ELF-1 (cell line): ENCODE results near the gene GRAP.
"Not testable (repeated sequence)": the region's sequence is repeated elsewhere in the genome, so short reads cannot be mapped to it uniquely, and the experiment has no call there.

Experiments
- DNase-seq: peaks from one replicate; pipeline ENCODE4 v3.0.0-alpha.2; 2016; ENCODE audit warnings: low read depth, low spot score

The GRAP gene

GRCh38 chr17:19042369-19042768 lies 4.4 kb downstream of the GRAP start:
- DNase-seq: not testable (repeated sequence)

- not testable (repeated sequence) for DNase-seq
Measured at GRCh38 chr17:19041871-19042270, 4.9 kb downstream of the GRAP start.

GRCh38 chr17:19040350-19040749 lies 6.4 kb downstream of the GRAP start:
- DNase-seq: not testable (repeated sequence)

DNA sequence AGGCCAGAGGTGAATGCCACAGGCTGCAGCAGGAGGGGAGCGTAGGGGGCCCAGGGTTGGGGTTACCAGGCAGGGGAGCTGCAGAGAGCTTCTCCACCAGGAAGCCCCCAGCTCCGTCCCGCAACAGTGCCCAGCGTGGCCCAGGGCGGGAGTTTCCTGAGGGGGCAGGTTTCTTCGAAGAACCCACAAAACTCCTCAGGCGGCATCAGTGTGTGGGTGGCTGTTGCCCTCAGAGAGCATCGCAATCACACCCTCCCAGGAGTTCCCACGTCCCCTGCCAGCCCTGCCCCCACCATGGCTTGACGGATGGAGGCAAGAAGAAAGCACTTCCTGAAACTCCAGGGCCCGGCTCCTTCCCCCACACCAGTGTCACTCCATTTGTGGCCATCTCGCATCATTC lies 8.0 kb downstream of the GRAP start:
- DNase-seq: not testable (repeated sequence)

DNA sequence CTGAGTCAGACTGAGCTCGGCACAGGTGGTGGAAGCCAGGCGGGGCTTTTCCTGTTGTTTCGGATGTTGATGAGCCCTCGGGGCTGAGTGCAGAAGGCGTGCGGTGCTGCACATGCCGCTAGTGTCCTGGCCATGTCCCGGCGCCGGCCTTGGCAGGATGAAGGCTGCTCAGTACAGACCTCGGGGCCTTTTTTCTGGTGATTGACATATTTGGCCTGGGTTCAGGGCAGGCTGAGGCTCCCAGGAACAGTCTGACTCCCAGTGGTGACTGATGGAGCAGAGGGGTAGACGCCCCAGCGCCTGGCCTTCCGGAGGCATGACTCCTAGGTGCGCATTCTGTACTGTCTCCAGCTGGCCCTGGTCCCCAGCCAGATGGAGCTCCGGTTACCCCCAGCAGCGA lies 8.8 kb downstream of the GRAP start:
- not testable (repeated sequence) for DNase-seq

DNA sequence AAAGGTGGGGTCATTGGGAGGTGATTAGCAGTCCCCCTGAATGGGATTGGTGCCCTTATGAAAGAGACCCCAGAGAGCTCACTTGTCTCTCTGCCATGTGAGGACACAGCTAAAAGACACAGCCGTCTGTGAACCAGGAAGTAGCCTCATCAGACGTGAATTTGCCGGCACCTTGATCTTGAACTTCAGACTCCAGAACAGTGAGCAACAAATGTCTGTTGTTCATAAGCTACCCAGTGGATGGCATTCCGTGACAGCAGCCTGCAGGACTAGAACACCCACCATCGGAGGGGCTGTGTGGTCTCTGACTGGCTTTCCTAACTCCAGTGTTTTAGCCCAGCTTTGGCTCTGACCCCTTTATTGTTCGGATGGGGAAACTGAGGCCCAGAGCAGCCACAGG lies 9.2 kb downstream of the GRAP start:
- not testable (repeated sequence) for DNase-seq

- not testable (repeated sequence) for DNase-seq
Measured at GRCh38 chr17:19036186-19036585, 10.6 kb downstream of the GRAP start.

DNA sequence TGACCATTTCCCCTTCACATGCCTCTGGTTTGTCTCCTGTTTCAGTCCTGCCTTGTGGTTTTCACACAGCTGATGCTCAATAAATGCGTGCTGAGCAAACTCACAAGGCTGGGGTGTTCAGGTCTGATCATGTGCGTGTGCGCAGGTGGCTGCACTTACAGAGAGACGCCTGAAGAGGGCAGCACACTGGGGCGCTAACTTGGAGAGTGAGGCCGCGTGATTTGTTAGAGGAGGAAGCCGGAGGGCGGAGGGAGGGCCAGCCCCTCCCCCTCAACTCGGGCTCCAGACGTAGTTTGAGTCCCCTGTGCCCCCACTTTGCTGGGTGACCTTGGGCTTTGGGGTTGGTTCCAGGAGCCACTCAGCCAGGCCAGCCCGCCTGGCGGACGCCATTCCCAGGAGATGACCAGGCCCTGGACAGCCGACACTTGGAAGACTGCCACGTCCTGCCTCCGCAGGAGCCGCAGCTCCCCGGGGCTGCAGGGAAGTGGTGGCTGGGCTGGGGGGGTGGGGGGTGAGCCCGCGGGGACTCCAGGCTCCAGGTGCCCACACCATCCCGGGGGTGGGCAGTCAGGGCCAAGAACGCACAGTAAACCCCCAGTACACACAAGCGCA lies 14.3 kb downstream of the GRAP start:
- not testable (repeated sequence) for DNase-seq

- DNase-seq: not testable (repeated sequence)
Measured at GRCh38 chr17:19031729-19032128, 15.0 kb downstream of the GRAP start.

GRCh38 chr17:19030771-19031449 lies 15.8 kb downstream of the GRAP start:
- not testable (repeated sequence) for DNase-seq

DNA sequence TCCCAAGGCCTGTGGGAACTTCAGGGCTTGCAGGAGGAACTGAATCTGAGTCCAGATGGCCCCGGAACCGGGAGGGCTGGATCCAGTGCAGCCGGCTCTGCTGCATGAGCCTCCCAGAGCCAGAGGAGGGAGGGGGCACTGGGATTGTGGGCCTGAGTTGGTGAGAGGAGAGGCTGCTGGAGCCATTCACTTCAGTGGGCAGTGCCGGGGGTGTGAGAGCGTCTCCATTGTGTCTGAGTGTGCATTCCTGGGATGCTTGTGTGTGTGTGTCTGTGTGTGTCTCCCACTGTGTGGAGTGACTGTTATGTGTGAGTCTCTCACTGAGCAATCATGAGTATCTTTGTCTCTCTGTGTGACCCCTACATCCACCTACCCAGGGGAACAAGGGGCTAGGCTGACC lies 17.0 kb downstream of the GRAP start:
- not testable (repeated sequence) for DNase-seq

DNA sequence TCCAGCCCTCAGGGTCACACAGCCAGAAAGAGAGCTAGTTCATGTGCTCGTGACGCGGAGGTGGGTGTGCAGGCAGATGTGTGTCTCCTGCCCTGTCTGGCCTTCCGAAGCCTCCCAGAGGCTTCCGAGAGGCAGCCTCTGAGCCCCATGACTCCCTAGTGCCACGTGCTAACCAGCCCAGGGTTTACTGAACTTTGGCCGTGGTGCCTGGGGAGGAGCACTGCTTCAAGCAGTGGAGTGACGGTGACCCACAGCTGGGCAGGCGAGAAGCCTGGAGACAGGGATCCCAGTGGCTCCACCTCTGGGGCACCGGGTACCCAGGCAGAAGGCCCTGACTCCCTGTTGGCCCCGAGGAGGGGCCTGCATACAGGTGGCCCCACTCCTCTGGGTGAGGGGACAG lies 18.1 kb downstream of the GRAP start:
- DNase-seq: not testable (repeated sequence)

DNA sequence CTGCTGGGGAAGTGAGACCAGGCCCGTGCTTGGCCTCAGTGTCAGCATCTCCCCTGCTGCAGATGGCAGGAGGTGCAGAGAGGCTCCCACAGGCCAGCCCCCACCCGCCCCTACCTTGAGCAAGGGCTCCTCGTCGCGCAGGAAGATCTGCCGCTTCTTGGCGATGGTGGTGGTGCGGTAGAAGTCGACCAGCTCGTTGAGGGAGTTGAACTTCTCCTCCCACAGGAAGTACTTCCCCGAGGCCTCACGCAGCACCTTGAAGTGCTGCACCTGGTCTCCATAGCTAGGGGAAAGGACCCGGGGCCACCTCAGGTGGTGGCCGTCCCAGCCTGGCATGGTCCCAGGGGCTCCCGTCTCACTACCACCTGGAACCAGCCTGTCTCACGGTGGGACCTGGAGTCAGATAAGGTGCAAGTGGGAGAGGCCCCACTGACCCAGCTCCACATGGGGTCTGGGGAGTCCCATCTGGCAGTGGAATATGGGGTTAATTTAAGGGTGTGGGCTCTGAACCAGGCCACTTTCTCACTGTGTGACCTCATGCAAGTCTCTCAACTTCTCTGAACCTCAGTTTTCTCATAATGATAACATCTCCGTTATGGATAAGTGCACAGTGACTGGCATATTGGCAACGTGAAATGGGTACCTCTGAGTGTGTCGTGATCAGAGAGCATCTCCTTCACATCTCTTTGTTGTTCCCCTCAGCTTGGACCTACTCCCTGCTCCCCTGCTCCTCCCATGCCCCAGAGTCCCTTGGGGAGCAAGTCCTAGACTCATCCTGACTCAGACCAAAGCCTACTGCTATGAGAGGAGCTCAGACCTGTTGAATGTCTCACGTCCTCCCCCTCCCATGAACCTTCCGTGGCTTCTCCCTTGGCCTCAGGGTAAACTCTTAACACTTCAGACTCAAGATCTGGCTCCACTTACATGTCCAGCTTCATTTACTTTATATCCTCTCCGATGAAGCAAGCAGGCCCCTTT lies 22.4 kb downstream of the GRAP start:
- DNase-seq: no peak

DNA sequence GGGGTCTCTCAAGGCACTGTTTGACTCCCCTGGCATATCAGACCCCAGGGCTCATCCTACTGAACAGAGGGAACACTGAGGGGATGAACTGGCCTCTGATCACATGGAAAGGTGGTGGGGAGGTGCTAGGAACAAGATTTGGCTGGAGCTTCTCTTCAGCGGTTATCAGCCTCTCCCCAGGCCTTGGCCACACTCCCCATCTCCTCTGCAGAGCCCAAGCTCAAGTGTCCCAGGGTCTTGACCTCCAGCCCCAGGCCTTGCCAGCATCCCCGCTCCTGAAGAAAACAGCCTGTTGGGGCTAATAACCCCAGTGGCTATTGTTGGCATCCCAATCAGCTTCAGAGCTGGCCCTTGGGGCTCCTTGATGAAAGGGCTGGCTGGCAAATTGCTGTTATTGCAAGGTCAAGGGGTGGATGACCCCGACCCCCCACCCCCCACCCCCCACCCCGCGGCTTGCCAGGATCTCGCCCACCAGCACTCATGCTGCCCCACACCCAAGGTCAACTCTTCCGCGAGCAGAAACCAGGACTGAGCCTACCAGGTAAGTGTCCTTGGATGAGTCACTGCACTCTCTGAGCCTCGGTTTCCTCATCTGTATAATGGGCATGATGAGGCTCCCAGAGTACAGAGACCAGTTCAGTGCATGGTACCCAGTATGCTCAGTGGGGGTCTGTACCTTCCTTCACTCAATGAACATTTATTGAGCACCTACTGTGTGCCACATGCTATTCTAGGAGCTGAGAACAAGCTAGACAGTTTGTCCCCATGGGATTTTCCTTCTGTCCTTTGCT lies 23.4 kb downstream of the GRAP start:
- no peak for DNase-seq

- no peak for DNase-seq
Measured at GRCh38 chr17:19022747-19023146, 24.0 kb downstream of the GRAP start.

GRCh38 chr17:19022128-19022527 lies 24.6 kb downstream of the GRAP start:
- DNase-seq: no peak

- DNase-seq: no peak
Measured at GRCh38 chr17:19021622-19022083, 25.1 kb downstream of the GRAP start.

DNA sequence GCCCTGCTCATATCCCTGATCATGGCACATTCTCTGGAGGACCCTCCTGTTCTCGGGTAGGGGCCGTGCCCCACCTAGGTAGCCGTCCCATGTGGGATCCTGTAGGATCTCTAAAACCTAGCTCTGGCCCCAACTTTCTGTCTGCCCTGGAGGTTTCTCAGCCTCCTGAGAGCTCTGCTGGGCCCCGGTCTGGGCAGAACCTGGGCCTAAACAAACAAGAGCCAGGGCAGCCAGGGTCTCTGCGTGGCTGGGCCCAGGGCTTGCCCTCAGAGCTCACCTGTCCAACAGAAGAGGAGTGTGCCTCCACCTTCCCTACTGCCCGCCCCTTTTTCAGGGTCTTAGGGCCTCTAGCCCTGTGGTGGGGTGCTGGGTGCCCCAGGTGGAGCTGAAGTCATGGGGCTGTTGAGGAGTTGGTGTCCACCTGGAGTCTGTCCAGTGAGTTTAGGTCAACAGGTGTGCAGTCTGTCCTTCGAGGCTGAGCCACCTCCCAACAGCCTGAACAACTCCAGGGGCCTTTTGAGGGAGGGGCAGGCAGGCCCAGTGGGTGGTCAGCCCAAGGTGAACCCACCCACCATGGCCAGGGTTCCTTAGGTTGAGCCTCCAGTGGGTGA lies 25.6 kb downstream of the GRAP start:
- DNase-seq: not testable (repeated sequence)

DNA sequence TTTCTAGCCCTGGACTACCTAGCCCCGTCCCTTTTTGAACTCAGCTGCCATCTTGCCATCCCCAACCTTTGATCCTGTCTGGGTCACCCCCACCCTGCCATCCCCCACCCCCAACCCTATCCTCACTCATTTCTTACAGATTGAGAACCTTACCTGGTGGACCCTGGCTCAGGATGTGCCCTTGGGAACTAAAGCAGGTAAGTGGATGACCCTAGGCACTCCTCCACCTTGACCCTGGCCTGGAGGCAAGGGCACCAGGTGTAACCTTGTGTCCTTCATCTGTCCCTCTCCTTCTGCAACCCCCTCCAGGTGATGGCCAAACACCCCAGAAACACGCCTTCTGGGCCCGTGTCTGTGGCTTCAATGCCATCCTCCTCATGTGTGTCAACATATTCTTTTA lies 26.7 kb downstream of the GRAP start:
- no peak for DNase-seq

GRCh38 chr17:19019041-19019941 lies 27.5 kb downstream of the GRAP start:
- no peak for DNase-seq
